Measurements from ENCODE around the gene CHRM4.

The CHRM4 gene

GRCh38 chr11:46367244-46367915, 24.2 kb downstream of the CHRM4 start:
- no peak for DNase-seq

GRCh38 chr11:46366661-46367161, 24.9 kb downstream of the CHRM4 start:
- DNase-seq = no peak

GRCh38 chr11:46366260-46366659, 25.3 kb downstream of the CHRM4 start:
- no peak for DNase-seq

GRCh38 chr11:46364791-46365190, 26.8 kb downstream of the CHRM4 start:
- DNase-seq = no peak

- DNase-seq = no peak
Measured at GRCh38 chr11:46364056-46364455, 27.5 kb downstream of the CHRM4 start.

DNA sequence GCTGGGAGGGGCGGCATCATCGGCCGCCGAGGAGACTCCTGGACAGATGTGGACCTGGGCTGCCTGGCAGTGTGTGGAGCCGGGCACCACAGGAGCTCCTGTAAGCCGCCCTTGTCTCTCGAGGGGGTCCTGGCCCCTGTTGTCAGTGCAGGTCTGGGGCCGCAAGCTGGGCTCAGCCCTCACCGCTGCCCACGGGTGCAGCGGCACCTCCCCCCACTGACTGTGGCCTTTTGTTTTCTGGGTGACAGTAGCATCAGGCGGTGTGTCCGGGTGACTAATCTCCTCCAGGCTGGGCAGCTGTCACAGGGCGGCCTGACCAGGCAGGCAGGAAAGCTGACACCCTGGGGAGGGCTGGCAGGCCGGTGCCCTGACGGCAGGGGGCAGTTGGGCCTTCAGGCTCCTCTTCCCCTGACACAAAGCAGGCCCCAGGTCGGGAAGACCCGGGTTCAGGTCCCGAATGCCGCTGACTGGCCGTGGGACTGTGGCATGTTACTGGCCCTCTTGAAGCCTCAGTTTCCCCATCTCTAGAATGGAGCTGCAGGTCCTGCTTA, 28.0 kb downstream of the CHRM4 start:
- DNase-seq = no peak

- no peak for DNase-seq
Measured at GRCh38 chr11:46363031-46363407, 28.6 kb downstream of the CHRM4 start.

DNA sequence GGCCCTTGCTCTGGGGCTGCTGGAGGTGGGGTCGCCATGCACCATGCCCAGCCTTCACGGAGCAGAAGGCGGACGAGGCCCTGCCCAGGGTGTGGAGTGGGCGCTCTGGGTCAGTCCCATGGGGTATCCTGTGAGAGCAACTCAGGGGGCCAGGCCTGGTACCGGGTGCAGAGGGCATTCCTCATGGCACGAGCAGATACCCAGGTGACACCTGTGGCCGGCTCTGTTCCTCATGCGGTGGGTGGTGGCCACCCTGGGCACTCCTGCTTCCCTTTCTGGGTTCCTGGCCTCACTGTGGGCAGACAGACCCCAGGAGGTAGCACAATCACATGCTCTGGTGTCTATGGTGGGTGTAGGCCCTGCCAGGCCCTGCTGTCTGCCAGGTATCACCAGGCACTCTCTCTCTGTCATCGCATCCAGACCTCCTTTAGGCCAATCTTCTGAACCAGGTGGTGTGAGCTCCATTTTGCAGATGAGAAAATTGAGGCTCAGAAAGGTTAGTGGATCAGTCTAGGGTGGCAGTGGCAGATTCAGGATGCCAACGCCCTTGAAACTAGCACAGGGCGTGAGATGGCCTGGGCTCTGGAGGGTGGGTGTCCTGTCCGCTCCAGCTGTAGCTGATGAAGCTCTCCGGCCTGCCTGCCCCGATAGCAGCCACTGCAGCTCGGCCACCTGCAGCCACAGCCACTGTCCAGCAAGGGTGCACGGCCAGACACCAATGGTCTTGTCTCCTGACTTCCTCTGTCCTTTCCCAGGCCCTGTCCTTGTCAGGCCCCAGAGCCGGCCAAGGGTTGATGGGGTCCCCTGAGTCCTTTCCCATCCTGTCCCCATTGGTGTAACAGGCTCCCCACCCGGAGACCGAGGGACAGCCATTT, 29.2 kb downstream of the CHRM4 start:
- no peak for DNase-seq

DNA sequence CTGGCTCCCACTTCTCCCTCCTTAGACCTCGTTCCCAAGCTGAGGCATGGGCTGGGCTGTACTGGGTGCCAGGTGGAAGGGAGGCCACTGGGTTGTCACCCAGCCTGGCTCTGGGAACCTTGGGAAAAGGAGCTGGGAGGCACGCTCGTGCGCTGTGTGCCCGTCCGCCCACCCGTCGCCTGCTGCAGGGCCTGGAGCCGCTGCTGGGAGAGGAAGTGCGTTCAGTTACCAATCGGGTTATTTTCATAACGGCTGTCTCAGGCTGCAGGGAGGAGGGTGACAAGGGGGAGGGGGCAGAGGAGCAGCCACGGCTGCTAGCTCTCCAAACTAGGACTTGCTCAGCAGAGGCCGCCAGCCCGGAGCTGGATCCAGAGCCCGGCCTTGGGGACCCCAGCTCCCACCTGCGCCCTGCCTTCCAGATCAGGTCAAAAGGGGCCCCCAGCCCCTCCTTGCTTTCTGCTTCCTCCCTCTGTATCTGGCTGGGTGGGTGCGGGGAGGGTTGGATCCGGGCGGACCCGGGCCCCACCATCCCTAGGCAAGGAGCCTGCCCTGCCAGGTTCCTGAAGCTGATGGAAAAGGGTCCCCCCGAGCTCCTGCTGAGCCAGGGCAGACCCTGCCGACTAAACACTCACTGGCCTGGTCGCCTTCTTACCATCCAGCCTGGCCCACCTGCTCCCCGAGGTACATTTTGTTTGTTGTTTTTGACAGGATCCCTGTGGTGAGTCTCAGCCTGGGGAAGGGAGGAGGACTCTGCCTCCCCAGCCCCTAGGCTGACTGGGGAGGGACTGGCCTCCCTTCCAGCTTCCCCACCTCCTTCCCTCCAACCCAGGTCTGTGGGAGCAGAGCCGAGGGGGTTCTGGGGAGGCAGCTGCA, 30.1 kb downstream of the CHRM4 start:
- no peak for DNase-seq

DNA sequence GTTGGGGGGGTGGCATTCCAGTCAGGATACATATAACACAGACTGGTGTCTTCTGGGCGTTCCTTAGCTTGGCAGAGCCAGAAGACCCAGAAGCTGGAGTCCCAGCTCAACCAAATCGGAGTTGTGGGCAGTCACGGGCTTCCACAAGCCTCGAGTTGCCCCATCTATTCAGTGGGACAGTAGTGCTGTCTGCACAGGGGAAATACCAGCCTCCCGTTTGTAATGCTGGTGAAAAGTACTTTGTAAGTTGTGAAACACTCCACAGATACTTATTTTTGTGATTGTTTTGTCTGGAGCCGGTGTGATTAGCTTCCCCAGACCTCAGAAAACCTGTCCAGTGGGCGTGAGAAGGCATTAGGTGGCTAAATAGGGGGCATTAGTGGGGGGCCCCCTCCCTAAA, 30.7 kb downstream of the CHRM4 start:
- no peak for DNase-seq

DNA sequence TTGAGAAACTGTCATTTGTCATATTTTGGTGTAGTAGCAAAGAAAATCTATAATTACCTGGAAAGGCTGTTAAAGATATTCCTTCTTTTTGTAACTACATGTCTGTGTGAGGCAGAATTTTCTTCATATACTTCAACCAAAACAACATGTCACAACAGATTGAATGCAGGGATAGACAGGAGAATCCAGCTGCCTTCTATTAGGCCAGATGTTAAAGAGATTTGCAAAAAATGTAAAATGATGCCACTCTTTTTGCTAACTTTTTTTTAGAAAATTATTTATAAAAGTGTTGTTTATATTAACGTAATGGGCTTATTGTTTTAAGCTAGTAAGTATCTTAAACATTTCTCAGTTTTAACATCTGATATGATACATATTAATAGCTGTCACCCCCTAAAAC, 31.6 kb downstream of the CHRM4 start:
- DNase-seq = no peak

- peak in 1 of 2 experiments; percentile 21 for DNase-seq
Measured at GRCh38 chr11:46357483-46357936, 34.1 kb downstream of the CHRM4 start.

DNA sequence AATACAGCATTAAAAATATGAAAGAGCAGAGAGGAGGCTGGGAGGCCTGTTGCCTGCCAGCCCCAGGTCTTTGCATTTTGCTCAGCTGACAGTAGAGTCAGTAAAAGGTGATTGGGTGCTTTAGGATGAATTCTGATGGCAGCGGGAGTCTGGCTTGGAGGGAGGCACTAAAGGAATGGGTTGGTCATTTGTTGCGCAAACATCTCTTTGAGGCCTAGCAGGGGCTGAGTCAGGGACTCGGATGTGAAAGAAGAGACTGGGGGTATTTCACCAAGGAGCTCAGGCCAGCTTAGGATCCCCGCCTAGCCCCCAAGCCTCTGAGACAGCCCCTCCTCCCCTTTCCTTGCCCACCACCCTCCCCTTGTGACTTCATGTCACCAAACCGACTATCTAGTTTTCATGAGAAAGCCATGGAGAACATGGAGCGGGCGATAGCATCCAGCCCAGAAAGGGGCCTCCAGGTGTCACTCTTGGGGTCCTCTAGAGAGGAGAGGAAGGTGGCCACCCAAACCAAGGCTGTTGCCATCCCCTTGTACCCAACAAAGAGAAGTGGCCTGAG, 34.6 kb downstream of the CHRM4 start:
- DNase-seq = no peak

DNA sequence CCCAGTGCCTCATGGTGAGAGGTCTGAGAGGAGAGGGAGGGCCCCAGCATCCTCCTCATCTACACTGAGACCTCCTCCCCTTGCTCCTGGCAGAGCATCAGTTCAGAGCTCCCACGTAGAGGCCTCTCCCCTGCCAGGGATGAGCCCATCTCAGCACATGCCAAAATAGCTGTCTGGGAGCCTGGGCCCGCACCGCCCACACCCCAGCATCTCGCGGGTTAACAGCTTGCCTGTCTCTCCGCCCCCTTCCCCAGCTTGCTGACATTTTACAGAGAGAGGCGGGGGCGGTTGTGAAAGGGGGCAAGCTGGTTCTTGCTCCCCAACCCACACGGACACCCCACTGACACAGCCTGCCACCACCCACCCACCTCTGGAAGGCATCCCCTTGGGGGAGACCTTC, 37.9 kb downstream of the CHRM4 start:
- no peak for DNase-seq

- no peak for DNase-seq
Measured at GRCh38 chr11:46352063-46352841, 39.3 kb downstream of the CHRM4 start.

- no peak for DNase-seq
Measured at GRCh38 chr11:46351606-46352005, 40.0 kb downstream of the CHRM4 start.

DNA sequence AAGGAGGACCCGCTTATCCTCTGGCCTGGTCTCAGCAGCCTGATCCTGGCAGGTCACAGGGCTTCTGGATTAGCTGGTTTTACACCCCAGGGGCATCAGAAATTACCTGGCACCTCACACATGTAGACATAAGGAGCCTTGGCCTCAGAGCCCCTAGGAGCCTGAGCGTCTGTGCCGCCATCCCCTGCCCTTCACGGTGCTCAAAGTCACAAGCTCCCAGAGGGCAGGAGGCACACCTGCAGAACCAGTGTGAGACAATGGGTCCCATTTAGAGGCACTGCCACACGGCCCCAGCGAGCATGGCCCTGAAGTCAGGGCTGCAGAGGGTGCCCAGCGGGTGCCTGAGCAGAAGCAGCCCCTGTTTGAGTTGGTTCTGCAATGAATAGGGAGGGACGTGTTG, 40.4 kb downstream of the CHRM4 start:
- DNase-seq = no peak

DNA sequence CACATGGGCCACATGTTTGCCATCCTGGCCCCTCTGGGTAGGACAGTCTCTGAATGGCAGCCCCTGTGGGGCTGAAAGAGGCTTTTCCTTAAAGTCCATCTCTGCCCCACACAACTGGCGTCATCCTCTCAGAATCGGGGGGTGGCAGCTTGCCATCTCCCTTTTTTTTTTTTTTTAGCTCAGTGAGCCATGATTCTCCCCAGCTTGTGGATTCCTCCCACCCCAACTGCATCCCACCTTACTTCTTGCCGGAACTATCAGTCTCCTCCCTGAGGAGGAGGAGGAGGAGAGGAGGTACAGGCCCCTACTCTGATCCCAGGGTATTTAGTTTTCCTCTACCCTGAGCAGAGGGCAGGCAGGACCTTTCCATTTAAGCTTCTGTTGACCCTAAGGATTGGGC, 40.9 kb downstream of the CHRM4 start:
- DNase-seq = no peak

DNA sequence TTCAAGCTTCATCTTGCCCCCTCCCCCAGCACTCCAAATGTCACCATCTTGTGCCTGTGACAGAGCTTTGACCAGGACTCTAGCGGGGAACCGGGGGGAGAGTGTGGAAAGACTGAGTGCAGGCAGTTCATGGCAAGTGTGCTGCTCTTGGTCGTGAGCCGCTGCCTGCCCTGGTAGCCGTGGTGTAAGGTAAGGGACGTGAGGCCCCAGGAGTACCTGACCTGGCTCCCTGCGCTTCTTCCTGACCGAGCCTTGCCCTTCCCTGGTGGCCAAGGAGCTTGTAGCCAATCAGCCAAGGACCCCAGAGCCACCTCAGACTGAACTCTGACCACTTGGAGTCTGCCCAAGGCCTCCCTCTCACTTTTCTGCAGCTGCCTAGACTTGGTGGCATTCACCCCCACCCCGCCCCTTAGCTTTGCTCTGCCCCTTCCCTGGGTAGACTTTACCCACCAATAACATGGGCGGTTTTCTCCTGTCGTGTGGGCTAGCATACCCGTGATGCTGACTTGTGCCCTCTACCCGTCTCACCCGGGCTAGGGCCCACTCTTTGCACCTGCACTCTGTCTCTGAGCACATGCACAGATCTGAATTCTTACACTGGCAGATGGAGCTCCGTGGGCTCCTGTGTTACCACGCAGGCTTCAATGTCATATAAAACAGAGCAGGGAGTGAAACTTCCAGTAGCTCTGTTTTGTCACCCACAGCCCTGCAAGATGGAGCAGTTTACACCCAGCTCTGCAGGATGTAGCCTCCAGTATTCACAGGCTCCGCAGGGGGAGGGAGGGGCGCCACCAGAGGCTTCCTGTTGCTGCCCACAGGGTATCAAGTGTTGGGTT, 42.8 kb downstream of the CHRM4 start:
- DNase-seq = no peak

DNA sequence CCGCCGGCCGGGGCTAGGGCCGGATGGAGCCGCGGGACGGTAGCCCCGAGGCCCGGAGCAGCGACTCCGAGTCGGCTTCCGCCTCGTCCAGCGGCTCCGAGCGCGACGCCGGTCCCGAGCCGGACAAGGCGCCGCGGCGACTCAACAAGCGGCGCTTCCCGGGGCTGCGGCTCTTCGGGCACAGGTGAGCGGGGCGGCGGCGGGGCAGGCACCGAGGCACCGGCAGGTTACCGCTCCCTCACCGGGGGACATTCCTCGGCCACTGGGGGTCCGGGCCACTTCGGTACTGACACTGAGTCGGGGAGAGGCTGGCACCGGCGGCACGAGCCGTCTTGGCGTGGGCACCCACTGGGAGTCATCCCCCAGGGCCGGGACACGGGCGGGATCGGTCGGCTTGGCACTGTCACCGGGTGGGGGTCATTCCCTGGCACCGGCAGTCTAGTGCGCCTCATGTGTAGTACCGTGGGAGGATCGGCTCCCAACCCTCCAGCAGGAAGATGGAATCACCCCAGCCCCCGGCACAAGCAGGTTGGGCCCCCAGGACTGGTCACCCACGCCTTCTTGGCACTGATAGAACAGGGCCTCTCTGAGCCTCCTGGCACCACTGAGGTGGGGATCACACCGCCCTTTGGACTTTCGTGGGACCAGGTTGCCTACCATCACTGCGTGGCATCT, 43.8 kb downstream of the CHRM4 start:
- DNase-seq = no peak

Measured in cerebellar nuclear complex (tissue), 1 donor.